ENCODE results near the gene GPRIN3.

Gene GPRIN3

GRCh38 chr4:89307446-89308160, at the start of gene GPRIN3:
TSS of gene GPRIN3 (minus strand) at chr4:89307800. CDS start at chr4:89250110, 57,690 bp downstream.
- peak in 1 of 3 experiments; percentile 33 for DNase-seq (ENCODE audit: low read depth in 2 of 3, low spot score in 2 of 3)

- DNase-seq (ENCODE audit: low read depth in 2 of 3, low spot score in 2 of 3), result no peak
Measured at GRCh38 chr4:89357340-89357739, 49.7 kb upstream of the GPRIN3 start.

GRCh38 chr4:89356086-89356485, 48.5 kb upstream of the GPRIN3 start:
- no peak for DNase-seq (ENCODE audit: low read depth in 2 of 3, low spot score in 2 of 3)

GRCh38 chr4:89353514-89353913, 45.9 kb upstream of the GPRIN3 start:
- no peak for DNase-seq (ENCODE audit: low read depth in 2 of 3, low spot score in 2 of 3)

- no peak for DNase-seq (ENCODE audit: low read depth in 2 of 3, low spot score in 2 of 3)
Measured at GRCh38 chr4:89352541-89352940, 44.9 kb upstream of the GPRIN3 start.

- DNase-seq (ENCODE audit: low read depth in 2 of 3, low spot score in 2 of 3), result no peak
Measured at GRCh38 chr4:89351201-89351600, 43.6 kb upstream of the GPRIN3 start.

- no peak for DNase-seq (ENCODE audit: low read depth in 2 of 3, low spot score in 2 of 3)
Measured at GRCh38 chr4:89347363-89348025, 39.9 kb upstream of the GPRIN3 start.

GRCh38 chr4:89344571-89344970, 37.0 kb upstream of the GPRIN3 start:
- no peak for DNase-seq (ENCODE audit: low read depth in 2 of 3, low spot score in 2 of 3)

GRCh38 chr4:89338206-89338605, 30.6 kb upstream of the GPRIN3 start:
- DNase-seq (ENCODE audit: low read depth in 2 of 3, low spot score in 2 of 3), result no peak

- no peak for DNase-seq (ENCODE audit: low read depth in 2 of 3, low spot score in 2 of 3)
Measured at GRCh38 chr4:89337681-89338080, 30.1 kb upstream of the GPRIN3 start.

GRCh38 chr4:89336818-89337420, 29.3 kb upstream of the GPRIN3 start:
- no peak for DNase-seq (ENCODE audit: low read depth in 2 of 3, low spot score in 2 of 3)

- DNase-seq (ENCODE audit: low read depth in 2 of 3, low spot score in 2 of 3), result no peak
Measured at GRCh38 chr4:89334830-89335229, 27.2 kb upstream of the GPRIN3 start.

- no peak for DNase-seq (ENCODE audit: low read depth in 2 of 3, low spot score in 2 of 3)
Measured at GRCh38 chr4:89334311-89334710, 26.7 kb upstream of the GPRIN3 start.

- no peak for DNase-seq (ENCODE audit: low read depth in 2 of 3, low spot score in 2 of 3)
Measured at GRCh38 chr4:89331686-89332544, 24.3 kb upstream of the GPRIN3 start.

- DNase-seq (ENCODE audit: low read depth in 2 of 3, low spot score in 2 of 3), result no peak
Measured at GRCh38 chr4:89331197-89331596, 23.6 kb upstream of the GPRIN3 start.

GRCh38 chr4:89329280-89329679, 21.7 kb upstream of the GPRIN3 start:
- no peak for DNase-seq (ENCODE audit: low read depth in 2 of 3, low spot score in 2 of 3)

- no peak for DNase-seq (ENCODE audit: low read depth in 2 of 3, low spot score in 2 of 3)
Measured at GRCh38 chr4:89324671-89325070, 17.1 kb upstream of the GPRIN3 start.

GRCh38 chr4:89322671-89323070, 15.1 kb upstream of the GPRIN3 start:
- DNase-seq (ENCODE audit: low read depth in 2 of 3, low spot score in 2 of 3), result no peak

GRCh38 chr4:89319756-89320155, 12.2 kb upstream of the GPRIN3 start:
- no peak for DNase-seq (ENCODE audit: low read depth in 2 of 3, low spot score in 2 of 3)

- DNase-seq (ENCODE audit: low read depth in 2 of 3, low spot score in 2 of 3), result no peak
Measured at GRCh38 chr4:89316931-89317366, 9.3 kb upstream of the GPRIN3 start.

- no peak for DNase-seq (ENCODE audit: low read depth in 2 of 3, low spot score in 2 of 3)
Measured at GRCh38 chr4:89316211-89316610, 8.6 kb upstream of the GPRIN3 start.
